Pons (tissue), 1 donor: ENCODE measurements around the gene PAX3.

Experiments
- DNase-seq: peaks from one replicate; pipeline ENCODE4 v3.0.0-alpha.2; 2016; ENCODE audit warnings: low spot score

PAX3 gene

GRCh38 chr2:222310747-222311318 lies 12.0 kb upstream of the PAX3 start:
- DNase-seq: no peak

- no peak for DNase-seq
Observed at GRCh38 chr2:222309766-222310165, 11.0 kb upstream of the PAX3 start.

GRCh38 chr2:222309361-222309760 lies 10.6 kb upstream of the PAX3 start:
- DNase-seq: no peak

- DNase-seq: no peak
Observed at GRCh38 chr2:222307978-222308730, 9.4 kb upstream of the PAX3 start.

- no peak for DNase-seq
Observed at GRCh38 chr2:222307143-222307756, 8.5 kb upstream of the PAX3 start.

- DNase-seq: no peak
Observed at GRCh38 chr2:222306393-222307142, 7.8 kb upstream of the PAX3 start.

- DNase-seq: no peak
Observed at GRCh38 chr2:222305516-222306392, 7.0 kb upstream of the PAX3 start.

- no peak for DNase-seq
Observed at GRCh38 chr2:222304737-222305515, 6.1 kb upstream of the PAX3 start.

GRCh38 chr2:222303828-222304736 lies 5.3 kb upstream of the PAX3 start:
- no peak for DNase-seq

- DNase-seq: no peak
Observed at GRCh38 chr2:222303045-222303827, 4.4 kb upstream of the PAX3 start.

- no peak for DNase-seq
Observed at GRCh38 chr2:222302178-222303018, 3.6 kb upstream of the PAX3 start.

- no peak for DNase-seq
Observed at GRCh38 chr2:222301796-222302118, 3.0 kb upstream of the PAX3 start.

- no peak for DNase-seq
Observed at GRCh38 chr2:222301053-222301795, 2.4 kb upstream of the PAX3 start.

GRCh38 chr2:222300726-222301052 lies 1.9 kb upstream of the PAX3 start:
- no peak for DNase-seq

GRCh38 chr2:222299906-222300725 lies 1.3 kb upstream of the PAX3 start:
- DNase-seq: no peak

GRCh38 chr2:222298001-222298310 lies 842 bp downstream of the PAX3 start:
- no peak for DNase-seq

GRCh38 chr2:222297600-222297935 lies 1.2 kb downstream of the PAX3 start:
- DNase-seq: no peak
